NCI-H1417 treated with DMSO at 0.1 percent for 48 hours (cell line): ENCODE data around the gene POLE2.
"Not testable (repeated sequence)": the region's sequence is repeated elsewhere in the genome, so short reads cannot be mapped to it uniquely, and the experiment has no call there.

Source experiments
- DNase-seq: peaks from one replicate; lab custom pipeline; 2025; lab: John Stamatoyannopoulos, UW

POLE2 gene

GRCh38 chr14:49687942-49688700 is at the start of gene POLE2:
POLE2 (minus strand) TSS chr14:49688214; CDS start chr14:49688203, 11 bp downstream.
- DNase-seq: peak; percentile 53

GRCh38 chr14:49735669-49736068 is 47.7 kb upstream of the POLE2 start:
- not testable (repeated sequence) for DNase-seq

GRCh38 chr14:49733836-49734235 is 45.8 kb upstream of the POLE2 start:
- DNase-seq: no peak

GRCh38 chr14:49732896-49733295 is 44.9 kb upstream of the POLE2 start:
- no peak for DNase-seq

- no peak for DNase-seq
Measured at GRCh38 chr14:49727171-49727570, 39.2 kb upstream of the POLE2 start.

GRCh38 chr14:49721733-49722435 is 33.9 kb upstream of the POLE2 start:
- DNase-seq: not testable (repeated sequence)

GRCh38 chr14:49720744-49721143 is 32.7 kb upstream of the POLE2 start:
- no peak for DNase-seq

GRCh38 chr14:49710993-49711392 is 23.0 kb upstream of the POLE2 start:
- DNase-seq: not testable (repeated sequence)

- DNase-seq: not testable (repeated sequence)
Measured at GRCh38 chr14:49704471-49704870, 16.5 kb upstream of the POLE2 start.

GRCh38 chr14:49703965-49704364 is 16.0 kb upstream of the POLE2 start:
- no peak for DNase-seq

GRCh38 chr14:49702725-49703124 is 14.7 kb upstream of the POLE2 start:
- no peak for DNase-seq

- DNase-seq: not testable (repeated sequence)
Measured at GRCh38 chr14:49693735-49694124, 5.7 kb upstream of the POLE2 start.

GRCh38 chr14:49692811-49693734 is 5.1 kb upstream of the POLE2 start, which contains the start of gene KLHDC1:
KLHDC1 (plus strand) TSS chr14:49693120; CDS start chr14:49693195, 75 bp downstream.
- peak; percentile 26 for DNase-seq

- DNase-seq: no peak
Measured at GRCh38 chr14:49692193-49692757, 4.3 kb upstream of the POLE2 start.

GRCh38 chr14:49691031-49691430 is 3.0 kb upstream of the POLE2 start:
- DNase-seq: no peak

GRCh38 chr14:49688701-49689030 is 652 bp upstream of the POLE2 start:
- no peak for DNase-seq

GRCh38 chr14:49686425-49686824 is 1.6 kb downstream of the POLE2 start:
- no peak for DNase-seq

- DNase-seq: no peak
Measured at GRCh38 chr14:49679271-49679670, 8.7 kb downstream of the POLE2 start.

- no peak for DNase-seq
Measured at GRCh38 chr14:49677643-49678042, 10.4 kb downstream of the POLE2 start.

- no peak for DNase-seq
Measured at GRCh38 chr14:49673586-49673985, 14.4 kb downstream of the POLE2 start.

- no peak for DNase-seq
Measured at GRCh38 chr14:49670475-49670874, 17.5 kb downstream of the POLE2 start.
